GM06990 (cell line): Measurements from ENCODE around the gene ARL5C.
"Not testable (repeated sequence)": the region's sequence is repeated elsewhere in the genome, so short reads cannot be mapped to it uniquely, and the experiment has no call there.

ENCODE experiments used
- DNase-seq: peaks from one replicate; pipeline ENCODE4 v3.0.0-alpha.2; 2011; ENCODE audit not compliant: insufficient read length; ENCODE audit errors: extremely low read depth
- H3K27me3 ChIP-seq: replicated peaks from 2 replicates; pipeline ENCODE4 v1.6.0; 2011; ENCODE audit warnings: low read length; ENCODE audit not compliant: control insufficient read depth, insufficient read depth
- H3K36me3 ChIP-seq: 2 replicates; pipeline ENCODE4 v1.5.1; 2011; ENCODE audit warnings: low read length; ENCODE audit not compliant: control insufficient read depth, insufficient read depth
- H3K4me3 ChIP-seq: replicated peaks from 2 replicates; pipeline ENCODE4 v1.5.1; 2011; ENCODE audit warnings: low read depth, mild to moderate bottlenecking, control low read depth, low read length
- CTCF ChIP-seq: IDR thresholded peaks from 2 replicates; pipeline ENCODE4 v1.5.1; 2011; ENCODE audit warnings: low read length, control low read depth, mild to moderate bottlenecking, inconsistent platforms; ENCODE audit not compliant: insufficient read depth, poor library complexity, severe bottlenecking

ARL5C gene

GRCh38 chr17:39126436-39126835 is 39.5 kb downstream of the ARL5C start:
- H3K36me3 ChIP-seq: no peaks in the 10 kb centered on the region
- no peaks in the 10 kb centered on the region for H3K27me3 ChIP-seq
- TF ChIP-seq CTCF: no peak
- H3K4me3 ChIP-seq: no peak overlapping the region
- DNase-seq: no peak

- Histone ChIP-seq H3K36me3 (no peaks in the 10 kb centered on the region), H3K27me3 (no peaks in the 10 kb centered on the region), H3K4me3 (no peak overlapping the region)
- no peak for DNase-seq
- TF ChIP-seq CTCF: no peak
These were observed 40.7 kb downstream of the ARL5C start for GRCh38 chr17:39125143-39125875.

GRCh38 chr17:39123627-39124026 is 42.3 kb downstream of the ARL5C start:
- H3K27me3 ChIP-seq: no peaks in the 10 kb centered on the region
- no peak for TF ChIP-seq CTCF
- H3K4me3 ChIP-seq: no peak overlapping the region
- H3K36me3 ChIP-seq: no peaks in the 10 kb centered on the region
- DNase-seq: no peak

- TF ChIP-seq CTCF: no peak
- Histone ChIP-seq H3K27me3 (no peaks in the 10 kb centered on the region), H3K4me3 (no peak overlapping the region), H3K36me3 (no peaks in the 10 kb centered on the region)
- no peak for DNase-seq
These were observed 43.0 kb downstream of the ARL5C start for GRCh38 chr17:39122991-39123390.

- H3K27me3 ChIP-seq, H3K4me3 ChIP-seq, H3K36me3 ChIP-seq: not testable (repeated sequence)
These were observed 44.0 kb downstream of the ARL5C start for GRCh38 chr17:39121919-39122318.

GRCh38 chr17:39118674-39119419 is 47.1 kb downstream of the ARL5C start:
- no peaks in the 10 kb centered on the region for H3K36me3 ChIP-seq
- no peak for TF ChIP-seq CTCF
- no peak overlapping the region for H3K4me3 ChIP-seq
- DNase-seq: peak; percentile 60
- no peaks in the 10 kb centered on the region for H3K27me3 ChIP-seq

More at GRCh38 chr17:39121919-39122318, 44.0 kb downstream of the ARL5C start:
- not testable (repeated sequence) for DNase-seq
